A673 (cell line): ENCODE results near the gene RHEB.

Source experiments
- CTCF ChIP-seq: fragments of 300-800, 200-600 bp; sonication (generic); conservative IDR thresholded peaks from 2 replicates; pipeline ENCODE4 v1.5.1; 2017; ENCODE audit warnings: low read depth, mild to moderate bottlenecking, antibody characterized with exemption, low read length, moderate library complexity, mixed read lengths
- EZH2 ChIP-seq: fragments of 200-600 bp; sonication (generic); IDR thresholded peaks from 2 replicates; pipeline ENCODE4 v1.6.1; 2017; ENCODE audit warnings: borderline replicate concordance, low read depth, mild to moderate bottlenecking, mixed read lengths, antibody characterized with exemption, low read length; ENCODE audit not compliant: poor library complexity, severe bottlenecking

- TF ChIP-seq CTCF: no peak
- TF ChIP-seq EZH2: no peak
Measured at GRCh38 chr7:151504715-151505326, 14.9 kb downstream of the RHEB start.
